Measurements from ENCODE around the gene SPRR2E.

DNA sequence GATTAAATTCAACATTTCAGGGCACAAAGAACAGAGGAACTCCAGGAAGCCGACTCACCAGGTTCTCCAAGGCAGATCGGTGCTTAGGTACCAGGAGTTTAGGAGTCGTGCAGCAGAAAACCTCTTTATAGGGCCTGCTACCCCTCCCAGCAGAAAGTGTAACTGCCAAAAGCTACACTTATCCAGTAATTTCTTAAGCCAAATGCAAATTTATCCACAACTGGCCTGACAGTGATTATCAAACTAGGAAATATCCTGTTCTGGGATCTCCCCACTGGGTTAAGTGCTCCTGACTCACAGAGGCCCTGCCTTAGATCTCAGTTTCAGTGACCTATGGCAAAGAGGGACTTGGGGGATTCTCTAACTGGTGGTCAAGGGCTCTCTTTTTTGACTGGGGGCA lies 19.1 kb upstream of the SPRR2E start, which contains the start of gene SPRR2F:
- TF ChIP-seq, protein P1, sequence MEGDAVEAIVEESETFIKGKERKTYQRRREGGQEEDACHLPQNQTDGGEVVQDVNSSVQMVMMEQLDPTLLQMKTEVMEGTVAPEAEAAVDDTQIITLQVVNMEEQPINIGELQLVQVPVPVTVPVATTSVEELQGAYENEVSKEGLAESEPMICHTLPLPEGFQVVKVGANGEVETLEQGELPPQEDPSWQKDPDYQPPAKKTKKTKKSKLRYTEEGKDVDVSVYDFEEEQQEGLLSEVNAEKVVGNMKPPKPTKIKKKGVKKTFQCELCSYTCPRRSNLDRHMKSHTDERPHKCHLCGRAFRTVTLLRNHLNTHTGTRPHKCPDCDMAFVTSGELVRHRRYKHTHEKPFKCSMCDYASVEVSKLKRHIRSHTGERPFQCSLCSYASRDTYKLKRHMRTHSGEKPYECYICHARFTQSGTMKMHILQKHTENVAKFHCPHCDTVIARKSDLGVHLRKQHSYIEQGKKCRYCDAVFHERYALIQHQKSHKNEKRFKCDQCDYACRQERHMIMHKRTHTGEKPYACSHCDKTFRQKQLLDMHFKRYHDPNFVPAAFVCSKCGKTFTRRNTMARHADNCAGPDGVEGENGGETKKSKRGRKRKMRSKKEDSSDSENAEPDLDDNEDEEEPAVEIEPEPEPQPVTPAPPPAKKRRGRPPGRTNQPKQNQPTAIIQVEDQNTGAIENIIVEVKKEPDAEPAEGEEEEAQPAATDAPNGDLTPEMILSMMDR (IDR thresholded peaks at IDR 0.05; ENCODE audit: low read depth, low read length, poor library complexity, severe bottlenecking), result no peak
- TF ChIP-seq EZH2phosphoT487 (IDR thresholded peaks at IDR 0.05; ENCODE audit: borderline replicate concordance, low read length), result no peak
